Measurements from ENCODE around the gene ABCA2. TPM values are rescaled to one million over a fixed set of nuclear protein-coding genes. Genes with fewer than 3 reads are reported as not detected.

ABCA2 gene
- total RNA-seq, 1 experiment from 2014 or later: 22.4 TPM

- no CpG with 5 or more reads among the region's 96 CpGs for WGBS (ENCODE audit: extremely low coverage, insufficient read length, low lambda C conversion rate)
- TF ChIP-seq, protein P1, sequence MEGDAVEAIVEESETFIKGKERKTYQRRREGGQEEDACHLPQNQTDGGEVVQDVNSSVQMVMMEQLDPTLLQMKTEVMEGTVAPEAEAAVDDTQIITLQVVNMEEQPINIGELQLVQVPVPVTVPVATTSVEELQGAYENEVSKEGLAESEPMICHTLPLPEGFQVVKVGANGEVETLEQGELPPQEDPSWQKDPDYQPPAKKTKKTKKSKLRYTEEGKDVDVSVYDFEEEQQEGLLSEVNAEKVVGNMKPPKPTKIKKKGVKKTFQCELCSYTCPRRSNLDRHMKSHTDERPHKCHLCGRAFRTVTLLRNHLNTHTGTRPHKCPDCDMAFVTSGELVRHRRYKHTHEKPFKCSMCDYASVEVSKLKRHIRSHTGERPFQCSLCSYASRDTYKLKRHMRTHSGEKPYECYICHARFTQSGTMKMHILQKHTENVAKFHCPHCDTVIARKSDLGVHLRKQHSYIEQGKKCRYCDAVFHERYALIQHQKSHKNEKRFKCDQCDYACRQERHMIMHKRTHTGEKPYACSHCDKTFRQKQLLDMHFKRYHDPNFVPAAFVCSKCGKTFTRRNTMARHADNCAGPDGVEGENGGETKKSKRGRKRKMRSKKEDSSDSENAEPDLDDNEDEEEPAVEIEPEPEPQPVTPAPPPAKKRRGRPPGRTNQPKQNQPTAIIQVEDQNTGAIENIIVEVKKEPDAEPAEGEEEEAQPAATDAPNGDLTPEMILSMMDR (conservative IDR thresholded peaks at IDR 0.05): no peak
- Histone ChIP-seq H3K23me2 (ENCODE audit: insufficient read length, low read depth, low read length, poor library complexity, severe bottlenecking) (peaks cover 11% of the 10 kb centered on the region), H2BK12ac (ENCODE audit: insufficient read length, low read depth, low read length) (no peak overlapping the region), H4K20me1 (ENCODE audit: control insufficient read depth, insufficient read depth, insufficient read length) (no peaks in the 10 kb centered on the region), H2BK20ac (ENCODE audit: low read depth, low read length, poor library complexity, severe bottlenecking) (no peak overlapping the region), H3K14ac (ENCODE audit: insufficient read depth, low read length) (no peak overlapping the region), H3K4me1 (ENCODE audit: insufficient read depth, low read length) (no peaks in the 10 kb centered on the region), H2BK5ac (ENCODE audit: insufficient read length, low read length) (no peak overlapping the region), H3K9ac (ENCODE audit: extremely low read depth, insufficient read length, low read length) (no peak overlapping the region), H3K27ac (ENCODE audit: insufficient read length, low read depth, low read length) (no peak overlapping the region), H2AK5ac (ENCODE audit: insufficient read length, low read length) (no peak overlapping the region), H2AFZ (ENCODE audit: low read length) (no peak overlapping the region), H3K56ac (ENCODE audit: insufficient read length, low read depth, low read length) (no peak overlapping the region), H3T11ph (ENCODE audit: low read length) (no peak overlapping the region), H3K4me2 (ENCODE audit: insufficient read depth, insufficient read length, low read length) (peak overlapping the region; percentile 58), H4K8ac (replicated peaks; ENCODE audit: insufficient read length, low read depth, low read length) (no peak overlapping the region), H2BK120ac (ENCODE audit: low read depth, low read length, poor library complexity, severe bottlenecking) (no peak overlapping the region), H3K18ac (ENCODE audit: insufficient read length, low read depth, low read length) (no peak overlapping the region), H4K91ac (ENCODE audit: insufficient read length, low read depth, low read length) (no peak overlapping the region), H3K9me3 (ENCODE audit: control insufficient read depth, low read depth, low read length) (no peaks in the 10 kb centered on the region), H4K5ac (ENCODE audit: insufficient read length, low read depth, low read length) (no peak overlapping the region), H2BK15ac (ENCODE audit: low read depth, low read length) (no peak overlapping the region), H3K4ac (ENCODE audit: low read depth, low read length) (no peak overlapping the region), H3K23ac (ENCODE audit: insufficient read length, low read depth, low read length) (no peak overlapping the region), H3K27me3 (ENCODE audit: insufficient read depth, low read length) (peaks cover 6% of the 10 kb centered on the region; the same call in 1 of the 2 replicates), H3K79me1 (ENCODE audit: insufficient read depth, low read depth, low read length, poor library complexity, severe bottlenecking) (no peaks in the 10 kb centered on the region), H3K79me2 (ENCODE audit: insufficient read depth, low read length) (peaks cover 2% of the 10 kb centered on the region; the same call in 1 of the 2 replicates)
- peak; percentile 50 for DNase-seq
- Mint-ChIP-seq H3K27ac (no peak overlapping the region), H3K36me3 (ENCODE audit: insufficient read depth in 1 of 3, low read depth in 3 of 3) (no peaks in the 10 kb centered on the region), H3K27me3 (ENCODE audit: low read depth) (peaks cover 46% of the 10 kb centered on the region), H3K4me1 (peaks cover 5 to 10% of the 10 kb centered on the region in 2 experiments), H3K4me3 (peak overlapping the region; percentile 71 to 86), H3K9me3 (no peaks in the 10 kb centered on the region)
Measured at GRCh38 chr9:137045294-137046087, 17.5 kb upstream of the ABCA2 start.

Data from H9 (cell line).